G401.6 (cell line): Measurements from ENCODE around the gene GZF1.

Experiments
- FAIRE-seq: peaks from 2 replicates; lab custom pipeline; 2012; peaks lifted over from hg19 to GRCh38; lab: Jason Lieb, UNC

The GZF1 gene

DNA sequence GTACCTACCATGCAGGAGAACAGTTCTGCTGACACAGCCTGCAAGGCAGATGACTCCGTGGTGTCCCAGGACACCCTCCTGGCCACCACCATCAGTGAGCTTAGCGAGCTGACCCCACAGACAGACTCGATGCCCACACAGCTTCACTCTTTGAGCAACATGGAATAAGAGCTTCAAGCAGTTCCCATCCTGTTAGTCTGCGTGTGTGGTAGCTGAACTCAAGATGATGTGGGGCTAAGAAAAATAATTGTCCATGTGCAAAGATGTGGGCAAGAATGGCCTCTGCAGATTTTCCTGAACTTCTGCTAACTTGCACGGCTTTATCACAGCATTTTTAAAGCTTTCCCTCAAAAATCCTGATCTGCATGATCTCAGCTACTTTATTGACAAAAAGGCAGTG is 8.3 kb downstream of the GZF1 start:
- no peak for FAIRE-seq

DNA sequence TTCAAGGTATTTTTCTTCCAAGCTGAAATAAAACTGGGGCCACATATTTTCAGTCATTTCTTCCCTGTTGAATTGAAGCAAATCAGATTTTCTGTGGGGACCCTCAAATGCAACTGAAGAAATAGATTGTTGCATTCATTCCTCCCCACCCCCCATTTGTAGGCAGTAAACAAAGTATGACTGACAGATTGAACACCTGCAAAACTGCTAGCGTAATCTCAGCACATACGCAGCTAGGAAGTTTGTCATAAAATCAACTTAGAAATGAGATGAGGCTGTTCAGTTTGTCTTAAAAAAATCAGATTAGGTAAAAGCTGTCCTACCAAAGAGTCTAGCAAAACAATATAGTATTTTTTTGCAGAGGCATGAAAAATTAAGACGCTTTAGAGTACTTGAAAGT is 8.9 kb downstream of the GZF1 start:
- no peak for FAIRE-seq

DNA sequence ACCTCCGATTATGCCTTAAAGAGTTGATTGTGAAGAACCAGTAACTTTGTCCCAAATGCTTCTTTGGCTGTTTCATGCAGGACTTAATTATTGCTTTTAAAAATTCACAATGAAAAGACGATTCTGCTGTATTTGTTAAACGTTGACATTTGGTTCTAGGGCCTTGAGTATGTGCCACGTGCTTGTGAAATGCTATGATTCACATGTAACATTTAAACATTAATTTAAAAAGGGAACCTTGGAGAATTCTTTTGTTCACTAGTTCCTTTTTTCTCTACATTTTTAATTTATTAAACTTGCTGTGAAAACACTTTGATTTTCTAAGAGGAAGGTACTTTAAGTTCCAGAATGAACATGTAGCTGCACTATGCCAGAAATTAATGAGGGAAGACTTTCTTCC is 9.5 kb downstream of the GZF1 start:
- no peak for FAIRE-seq

DNA sequence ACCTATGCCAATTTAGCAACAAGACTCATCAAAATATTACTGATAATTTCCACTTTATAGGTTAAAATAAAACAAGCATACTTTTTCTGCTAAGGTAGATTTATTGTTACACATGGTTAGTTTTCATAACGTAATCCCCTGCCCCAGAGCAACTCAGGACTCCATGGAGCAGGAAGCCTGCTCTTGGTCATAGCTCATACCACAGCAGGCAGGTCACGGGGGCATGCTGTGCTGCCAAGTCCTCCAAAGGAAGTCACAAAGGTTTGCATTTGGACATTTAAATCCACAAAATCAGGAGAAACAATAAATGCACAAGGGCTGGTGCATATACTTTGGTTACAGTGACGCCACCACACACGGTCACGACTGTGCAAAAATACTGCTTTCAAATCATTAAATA is 12.5 kb downstream of the GZF1 start:
- no peak for FAIRE-seq

- FAIRE-seq = no peak
Measured at GRCh38 chr20:23375827-23376226, 13.8 kb downstream of the GZF1 start.

DNA sequence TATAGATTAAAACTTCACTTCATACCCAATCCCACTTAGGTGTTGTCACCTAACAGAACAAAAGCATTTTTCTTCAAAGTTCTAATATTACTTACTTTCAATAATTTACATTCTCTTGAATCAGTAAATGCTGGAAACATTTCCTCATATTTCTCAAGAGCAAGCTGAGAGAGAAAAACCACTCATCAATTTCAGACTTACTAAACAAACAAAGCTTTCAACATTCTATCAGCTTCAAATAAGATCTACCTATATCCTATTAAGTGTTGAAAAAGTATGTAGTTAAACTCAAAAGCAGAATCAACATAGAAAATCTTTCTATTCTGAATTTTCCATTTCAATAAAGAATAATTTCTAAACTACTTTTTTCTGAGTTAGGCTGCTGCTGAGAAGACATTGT is 17.8 kb downstream of the GZF1 start:
- FAIRE-seq = peak; percentile 3

GRCh38 chr20:23381876-23382275 is 19.9 kb downstream of the GZF1 start:
- FAIRE-seq = no peak

DNA sequence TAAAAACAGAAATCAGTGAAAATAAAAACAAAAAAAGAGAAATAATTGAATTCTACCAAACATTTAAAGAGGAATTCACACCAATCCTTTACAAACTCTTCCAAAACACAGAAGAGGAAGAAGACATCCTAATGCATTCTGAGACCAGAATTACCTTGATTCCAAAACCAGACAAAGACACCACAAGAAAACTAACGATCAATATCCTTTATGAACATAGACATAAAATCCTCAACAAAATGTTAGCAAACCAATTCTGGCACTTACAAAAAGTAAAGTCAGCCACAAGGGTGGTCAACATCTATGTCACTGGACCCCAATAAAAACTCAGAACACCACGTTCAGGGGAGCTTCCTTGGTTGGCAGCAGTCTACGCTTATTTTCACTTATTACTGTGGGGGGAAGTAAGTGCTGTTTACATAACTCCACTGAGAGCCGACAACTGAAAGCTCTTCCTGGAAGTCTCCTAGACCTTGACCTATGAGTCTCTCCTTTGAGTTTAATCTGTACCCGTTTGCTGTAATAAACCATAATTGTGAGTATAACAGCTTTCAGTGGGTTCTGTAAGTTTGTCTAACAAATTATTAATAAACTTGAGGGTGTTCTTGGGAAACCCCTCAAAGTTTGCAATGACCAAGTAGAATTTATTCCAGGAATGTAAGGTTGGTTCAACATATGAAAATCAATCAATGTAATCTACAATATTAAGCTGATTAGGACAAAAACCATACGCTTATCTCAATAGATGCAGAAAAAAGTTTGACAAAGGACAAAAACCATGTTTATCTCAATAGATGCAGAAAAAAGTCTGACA is 24.5 kb downstream of the GZF1 start:
- FAIRE-seq = no peak

DNA sequence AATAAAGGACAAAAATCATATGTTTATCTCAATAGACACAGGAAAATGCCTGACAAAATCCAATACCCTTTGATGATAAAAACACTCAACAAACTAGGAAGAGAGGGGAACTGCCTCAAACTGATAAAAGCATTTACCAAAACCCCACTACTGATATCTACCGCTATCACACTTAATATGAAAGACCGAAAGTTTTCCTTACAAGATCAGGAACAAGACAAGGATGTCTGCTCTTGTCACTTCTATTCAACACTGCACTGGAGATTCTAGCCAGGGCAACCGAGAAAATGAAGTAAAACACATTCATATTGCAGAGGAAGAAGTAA is 25.1 kb downstream of the GZF1 start:
- no peak for FAIRE-seq

DNA sequence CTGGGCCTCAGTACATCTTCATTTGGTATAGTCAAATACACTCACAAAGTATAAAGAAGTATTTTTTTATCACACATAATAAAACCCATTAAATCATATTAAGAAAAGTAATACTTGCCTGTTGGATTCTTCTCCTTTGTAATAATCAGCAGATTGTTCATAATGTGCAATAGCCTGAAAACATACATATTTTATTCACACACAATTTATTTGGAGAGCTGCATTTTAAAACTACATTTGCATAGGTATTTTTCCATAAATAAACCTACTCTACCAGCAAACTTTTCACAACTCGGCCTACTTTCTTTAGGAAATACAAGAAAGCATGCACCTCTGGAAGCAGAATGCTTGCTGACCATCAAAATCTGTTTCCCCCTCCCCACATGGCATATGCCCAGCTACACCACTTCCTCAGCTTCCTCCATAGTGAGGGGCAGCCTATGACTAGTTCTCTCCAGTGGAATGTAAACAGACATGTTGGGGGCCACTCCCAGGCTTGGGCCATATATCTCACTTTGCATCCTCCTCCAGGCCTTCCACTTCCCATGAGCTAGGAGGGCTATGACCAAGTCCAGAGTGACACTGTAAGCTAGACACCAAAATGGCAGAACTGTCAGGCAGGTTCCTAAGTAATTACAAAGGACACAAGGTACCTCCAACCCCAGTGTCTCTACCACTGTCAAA is 28.3 kb downstream of the GZF1 start:
- FAIRE-seq = no peak

DNA sequence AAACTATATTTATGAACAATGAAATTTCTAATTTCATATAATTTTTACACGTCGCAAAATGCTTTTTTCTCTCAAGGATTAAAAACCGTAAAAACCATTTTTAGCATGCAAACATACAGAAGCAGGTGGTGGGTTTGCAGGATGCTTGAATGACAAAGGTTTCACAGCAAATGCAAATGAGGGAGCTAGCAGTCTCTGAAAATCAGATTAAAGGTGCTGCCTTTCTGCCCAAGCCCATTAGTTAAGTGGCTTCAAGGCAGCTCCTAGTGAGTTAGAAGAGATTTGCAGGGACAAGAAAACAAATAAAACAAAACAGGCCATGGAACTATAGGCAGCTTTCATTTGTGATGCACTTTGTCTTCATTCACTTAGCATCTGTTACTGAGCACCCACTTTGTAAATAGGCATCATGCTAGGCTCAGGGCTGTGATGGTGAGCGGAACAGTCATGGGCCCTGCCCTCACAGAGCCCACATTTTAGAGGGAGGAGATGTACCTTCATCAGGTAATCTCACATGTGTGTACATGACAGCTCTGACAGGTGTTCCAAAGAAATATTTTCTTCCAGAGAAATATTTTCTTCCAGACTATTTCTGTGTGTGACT is 29.8 kb downstream of the GZF1 start:
- FAIRE-seq = no peak

GRCh38 chr20:23393996-23394775 is 32.2 kb downstream of the GZF1 start:
- FAIRE-seq = no peak

DNA sequence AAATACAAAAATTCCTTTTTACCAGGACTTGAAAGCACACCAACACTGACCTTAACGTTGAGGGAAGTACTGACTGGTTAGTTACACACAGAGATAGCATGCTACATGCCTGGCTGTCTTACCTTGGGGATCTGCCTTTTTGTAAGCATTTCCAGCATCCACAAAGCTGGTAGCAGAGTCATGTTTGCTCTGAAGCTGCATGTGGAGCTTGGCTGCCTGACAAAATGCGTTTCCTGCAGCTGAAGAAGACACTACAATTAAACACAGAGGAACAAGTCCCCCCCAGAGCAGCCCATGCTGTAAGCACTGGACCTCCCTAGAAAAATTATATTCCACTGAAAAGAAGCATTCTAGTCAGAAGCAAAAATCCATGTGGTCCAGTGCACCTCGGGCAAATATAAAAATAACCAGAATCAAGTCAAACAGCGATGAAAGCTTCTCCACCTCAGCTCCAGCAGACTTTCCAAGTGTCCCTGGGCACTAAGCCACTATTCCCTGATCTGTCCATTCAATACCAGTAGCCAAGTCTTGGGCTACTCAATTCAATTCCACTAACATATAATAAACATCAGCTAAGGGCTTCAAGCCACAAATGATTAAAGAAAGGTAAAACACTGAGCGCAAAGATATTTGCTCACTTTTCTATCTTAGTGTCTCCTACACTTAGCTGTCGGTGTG is 35.1 kb downstream of the GZF1 start:
- FAIRE-seq = no peak

DNA sequence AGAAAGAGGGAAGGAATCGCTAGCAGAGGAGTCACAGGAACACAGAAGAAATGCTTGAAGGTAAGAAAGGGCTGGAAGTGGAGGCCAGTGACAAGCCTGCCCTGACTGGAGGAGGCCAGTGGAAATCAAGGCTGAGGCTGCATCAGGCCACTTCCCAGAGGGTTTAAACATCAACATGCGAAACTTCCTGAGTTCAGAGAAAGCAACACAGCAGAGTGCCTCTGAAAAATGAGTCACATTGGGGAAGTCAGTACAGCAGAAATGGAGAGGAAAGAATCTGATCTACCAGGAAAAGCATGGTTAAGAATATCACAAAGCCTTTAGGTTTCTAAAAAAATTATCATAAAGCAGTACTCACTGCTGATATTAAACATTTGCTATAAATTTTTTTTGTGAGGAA is 36.0 kb downstream of the GZF1 start:
- FAIRE-seq = no peak

- no peak for FAIRE-seq
Measured at GRCh38 chr20:23399568-23400241, 37.7 kb downstream of the GZF1 start.

DNA sequence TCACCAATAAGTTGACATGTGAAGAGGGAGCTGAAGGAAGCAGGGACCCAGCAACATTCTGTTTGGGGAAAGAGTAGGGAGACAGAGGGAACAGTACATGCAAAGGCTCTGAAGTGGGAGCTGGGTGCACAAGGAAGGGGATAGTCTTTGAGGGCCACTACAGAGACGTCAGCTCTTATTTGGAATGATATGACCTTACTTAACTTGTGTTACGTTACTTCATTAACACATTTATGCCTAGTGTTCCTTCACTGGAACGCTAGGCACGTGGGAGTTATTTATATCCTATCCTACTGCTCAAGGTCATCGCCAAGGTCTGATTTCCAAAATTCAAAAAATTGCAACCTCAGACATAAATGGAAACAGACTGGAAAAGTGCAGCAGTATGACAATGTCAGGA is 39.1 kb downstream of the GZF1 start:
- no peak for FAIRE-seq

- FAIRE-seq = no peak
Measured at GRCh38 chr20:23403751-23404150, 41.8 kb downstream of the GZF1 start.

GRCh38 chr20:23404196-23404595 is 42.2 kb downstream of the GZF1 start:
- no peak for FAIRE-seq

DNA sequence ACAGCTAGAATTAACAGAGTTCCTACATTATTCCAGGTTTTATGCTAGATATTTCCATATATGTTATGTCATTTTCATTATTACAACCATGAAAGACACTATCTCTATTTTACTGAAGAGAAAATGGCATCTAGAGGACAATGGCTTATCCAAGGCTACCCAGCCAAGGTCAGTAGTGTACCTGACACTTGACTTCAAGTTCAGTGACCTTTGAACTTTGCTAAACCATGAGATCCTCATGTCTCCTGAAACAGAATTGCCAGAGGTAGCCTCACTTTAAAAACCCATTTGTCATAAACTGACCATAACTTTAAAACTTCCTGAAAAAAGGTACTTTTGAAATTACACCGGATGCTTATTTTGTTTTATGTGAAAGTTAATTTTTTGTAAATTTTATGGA is 44.9 kb downstream of the GZF1 start:
- no peak for FAIRE-seq

- FAIRE-seq = no peak
Measured at GRCh38 chr20:23407781-23408464, 45.9 kb downstream of the GZF1 start.

DNA sequence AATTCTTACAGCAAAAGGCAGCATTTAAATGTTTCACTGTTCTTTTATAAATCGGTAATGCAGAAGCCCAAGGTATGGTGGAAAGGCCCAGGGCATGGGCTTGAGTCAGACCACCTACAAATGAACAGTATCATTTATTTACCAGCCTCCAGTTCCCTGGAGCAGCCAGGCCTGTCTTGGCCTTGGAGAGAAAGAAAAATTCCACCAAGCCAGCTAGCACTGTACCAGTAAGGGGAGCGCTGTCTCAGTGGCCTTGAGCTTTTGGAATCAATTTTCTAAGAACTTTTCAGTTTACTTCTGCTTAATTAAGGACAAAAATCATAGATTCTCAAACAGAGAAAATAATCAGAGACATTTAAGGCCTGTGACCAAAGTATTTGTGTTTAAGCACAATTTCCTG is 47.0 kb downstream of the GZF1 start:
- no peak for FAIRE-seq
